Measurements from ENCODE around the gene RNF182.

- TF ChIP-seq ZFP30 (CRISPR knock-in tag; IDR thresholded peaks at IDR 0.05), result no peak
- no peak for TF ChIP-seq ZFP3 (CRISPR knock-in tag; IDR thresholded peaks at IDR 0.05)
- no peak for TF ChIP-seq SNAI2 (CRISPR knock-in tag; IDR thresholded peaks at IDR 0.05)
- no peak for TF ChIP-seq TOX (CRISPR knock-in tag; IDR thresholded peaks at IDR 0.05; ENCODE audit: borderline replicate concordance)
Observed at GRCh38 chr6:13907001-13907350, 17.8 kb upstream of the RNF182 start.

Data from SK-N-SH treated with all-trans-retinoic acid at 6 μM for 48 hours (cell line).